GM10248 (cell line): Measurements from ENCODE around the gene ACAD10.

ENCODE experiments used
- CTCF ChIA-PET: fragments of 300-600 bp; sonication (Branson Sonifier 250); formaldehyde crosslinking; extraction: SDS; loops from one replicate; lab custom pipeline; 2021; ENCODE audit warnings: antibody characterized with exemption; lab: Yijun Ruan, JAX
- POLR2A ChIA-PET: fragments of 350-650 bp; sonication (Branson Sonifier 250); formaldehyde crosslinking; extraction: SDS; loops from one replicate; lab custom pipeline; 2020; ENCODE audit warnings: antibody characterized with exemption; lab: Yijun Ruan, JAX
- DNase-seq: peaks from one replicate; pipeline ENCODE4 v3.0.0; 2012; ENCODE audit errors: extremely low spot score
- TF ChIP-seq, protein P1 (sequence below): IDR thresholded peaks from 2 replicates; pipeline ENCODE4 v1.5.1; 2012; ENCODE audit warnings: mild to moderate bottlenecking, low read depth; ENCODE audit errors: extremely low read depth, missing control alignments, control extremely low read depth

Gene ACAD10

DNA sequence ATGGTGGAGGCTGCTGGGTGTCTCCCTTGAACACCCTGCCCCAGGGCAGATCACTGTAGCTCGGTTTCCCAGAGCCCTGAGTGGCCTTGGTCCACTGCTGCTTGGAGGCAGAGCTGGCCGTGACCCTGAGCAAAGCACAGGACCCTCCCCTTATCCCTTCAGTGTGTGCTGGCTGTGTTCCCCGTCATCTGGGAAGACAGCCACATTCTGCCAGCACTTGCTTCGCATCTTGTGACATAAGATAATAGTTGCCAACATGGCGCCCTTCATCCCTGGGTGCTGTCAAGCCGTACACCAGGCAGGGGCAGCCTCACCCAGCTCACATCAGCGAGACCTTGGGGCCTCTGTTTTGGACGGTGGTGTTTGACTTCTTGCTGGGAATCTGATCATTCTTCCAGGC lies 68.8 kb downstream of the ACAD10 start:
- ChIA-PET POLR2A (no interaction called here), CTCF (interaction anchor here (1.3 to 4.2 kb wide), 6 partner anchors 7 to 61 kb away, joined by 4 to 53 read pairs (median 12); no protein-coding TSS in a partner anchor)
- TF ChIP-seq, protein P1, sequence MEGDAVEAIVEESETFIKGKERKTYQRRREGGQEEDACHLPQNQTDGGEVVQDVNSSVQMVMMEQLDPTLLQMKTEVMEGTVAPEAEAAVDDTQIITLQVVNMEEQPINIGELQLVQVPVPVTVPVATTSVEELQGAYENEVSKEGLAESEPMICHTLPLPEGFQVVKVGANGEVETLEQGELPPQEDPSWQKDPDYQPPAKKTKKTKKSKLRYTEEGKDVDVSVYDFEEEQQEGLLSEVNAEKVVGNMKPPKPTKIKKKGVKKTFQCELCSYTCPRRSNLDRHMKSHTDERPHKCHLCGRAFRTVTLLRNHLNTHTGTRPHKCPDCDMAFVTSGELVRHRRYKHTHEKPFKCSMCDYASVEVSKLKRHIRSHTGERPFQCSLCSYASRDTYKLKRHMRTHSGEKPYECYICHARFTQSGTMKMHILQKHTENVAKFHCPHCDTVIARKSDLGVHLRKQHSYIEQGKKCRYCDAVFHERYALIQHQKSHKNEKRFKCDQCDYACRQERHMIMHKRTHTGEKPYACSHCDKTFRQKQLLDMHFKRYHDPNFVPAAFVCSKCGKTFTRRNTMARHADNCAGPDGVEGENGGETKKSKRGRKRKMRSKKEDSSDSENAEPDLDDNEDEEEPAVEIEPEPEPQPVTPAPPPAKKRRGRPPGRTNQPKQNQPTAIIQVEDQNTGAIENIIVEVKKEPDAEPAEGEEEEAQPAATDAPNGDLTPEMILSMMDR, result no peak
- DNase-seq, result no peak

GRCh38 chr12:111756196-111756595 lies 70.3 kb downstream of the ACAD10 start:
- ChIA-PET POLR2A (no interaction called here), CTCF (interaction anchor here (4.6 kb wide), 1 partner anchor 57 kb away, joined by 18 read pairs; no protein-coding TSS in a partner anchor)
- TF ChIP-seq, protein P1, result no peak
- no peak for DNase-seq

DNA sequence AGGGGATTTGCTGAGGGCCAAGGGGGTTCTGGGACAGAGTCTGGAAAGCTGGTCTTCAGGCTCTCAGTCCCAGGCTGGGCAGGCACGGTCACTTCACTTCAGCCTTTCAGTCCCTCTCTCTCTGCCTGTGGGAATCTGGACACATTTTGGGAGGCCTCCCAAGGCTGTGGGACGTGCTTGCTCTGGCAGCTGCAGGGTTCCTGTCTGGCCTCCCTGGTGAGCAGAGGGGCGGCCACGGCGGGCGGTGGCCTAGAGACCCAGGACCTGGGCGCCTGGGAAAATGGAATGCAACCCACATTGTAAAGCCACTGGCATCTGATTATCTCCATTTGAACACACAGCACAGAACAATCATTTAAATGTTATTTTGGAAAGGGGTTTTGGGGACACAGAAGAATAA lies 70.8 kb downstream of the ACAD10 start:
- DNase-seq, result peak; percentile 8
- ChIA-PET POLR2A (no interaction called here), CTCF (interaction anchor here (1.4 to 4.6 kb wide), 2 partner anchors 15 to 56 kb away, joined by 4 to 18 read pairs; no protein-coding TSS in a partner anchor)
- TF ChIP-seq, protein P1, result no peak

GRCh38 chr12:111757361-111758119 lies 71.7 kb downstream of the ACAD10 start:
- CTCF ChIA-PET, result interaction anchor here (1.4 to 4.6 kb wide), 3 partner anchors 13 to 55 kb away, joined by 4 to 18 read pairs (median 4); no protein-coding TSS in a partner anchor
- POLR2A ChIA-PET, result no interaction called here
- TF ChIP-seq, protein P1, result no peak
- DNase-seq, result peak; percentile 62

GRCh38 chr12:111758120-111758561 lies 72.3 kb downstream of the ACAD10 start:
- CTCF ChIA-PET, result interaction anchor here (1.4 to 4.6 kb wide), 3 partner anchors 13 to 55 kb away, joined by 4 to 18 read pairs (median 4); no protein-coding TSS in a partner anchor
- DNase-seq, result no peak
- POLR2A ChIA-PET, result no interaction called here
- TF ChIP-seq, protein P1, result no peak

GRCh38 chr12:111759271-111759670 lies 73.4 kb downstream of the ACAD10 start:
- ChIA-PET CTCF (interaction anchor here (2.2 to 4.6 kb wide), 2 partner anchors 14 to 54 kb away, joined by 4 to 18 read pairs; no protein-coding TSS in a partner anchor), POLR2A (no interaction called here)
- TF ChIP-seq, protein P1, result no peak
- DNase-seq, result no peak
